ENCODE measurements around the gene NFKBIZ.

DNA sequence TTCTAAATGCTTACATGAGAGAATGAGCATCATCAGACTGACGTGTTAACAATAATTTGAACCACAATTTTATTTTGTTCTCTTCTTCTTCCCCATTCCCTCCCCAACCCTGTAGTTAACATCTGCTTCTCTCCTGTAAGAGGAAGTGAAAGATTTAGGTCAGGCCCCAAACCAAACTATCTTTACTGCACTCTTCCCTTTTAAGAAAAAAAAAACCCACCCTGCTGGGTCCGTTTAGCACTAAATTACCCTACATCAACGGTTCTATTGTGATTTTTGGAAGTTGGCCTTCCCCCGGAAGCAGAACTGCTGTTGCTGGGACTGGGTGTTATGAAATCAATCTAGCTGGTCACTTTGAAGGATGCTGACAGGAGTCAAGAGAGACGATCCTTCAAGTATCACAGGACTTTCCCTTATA is 49.4 kb downstream of the NFKBIZ start:
- no peak for TF ChIP-seq CEBPB (IDR thresholded peaks at IDR 0.05)
- TF ChIP-seq YY1 (IDR thresholded peaks at IDR 0.05; ENCODE audit: low read depth), result no peak
- TF ChIP-seq TCF12 (IDR thresholded peaks at IDR 0.05; ENCODE audit: low read depth), result no peak
- TF ChIP-seq, protein P1, sequence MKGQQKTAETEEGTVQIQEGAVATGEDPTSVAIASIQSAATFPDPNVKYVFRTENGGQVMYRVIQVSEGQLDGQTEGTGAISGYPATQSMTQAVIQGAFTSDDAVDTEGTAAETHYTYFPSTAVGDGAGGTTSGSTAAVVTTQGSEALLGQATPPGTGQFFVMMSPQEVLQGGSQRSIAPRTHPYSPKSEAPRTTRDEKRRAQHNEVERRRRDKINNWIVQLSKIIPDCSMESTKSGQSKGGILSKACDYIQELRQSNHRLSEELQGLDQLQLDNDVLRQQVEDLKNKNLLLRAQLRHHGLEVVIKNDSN (IDR thresholded peaks at IDR 0.05), result no peak
- no peak for TF ChIP-seq EGR1 (IDR thresholded peaks at IDR 0.05)
- TF ChIP-seq, protein P2, sequence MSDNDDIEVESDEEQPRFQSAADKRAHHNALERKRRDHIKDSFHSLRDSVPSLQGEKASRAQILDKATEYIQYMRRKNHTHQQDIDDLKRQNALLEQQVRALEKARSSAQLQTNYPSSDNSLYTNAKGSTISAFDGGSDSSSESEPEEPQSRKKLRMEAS (IDR thresholded peaks at IDR 0.05), result no peak
- no peak for TF ChIP-seq CREB1 (IDR thresholded peaks at IDR 0.05; ENCODE audit: low read depth)
